Skin epidermis (tissue), 12 donors: Measurements from ENCODE around the gene ZER1.

Experiments used
- H3K27ac ChIP-seq, 21 experiments: fragments of 200-600 bp; sonication (generic) in 11 of 21; one replicate each; pipeline ENCODE4 v1.5.0; 2020; ENCODE audit warnings: mild to moderate bottlenecking in 3 of 21, inconsistent platforms in 2 of 21, moderate library complexity in 2 of 21
- H3K4me3 ChIP-seq, 7 experiments: fragments of 200-600 bp; sonication (generic) in 2 of 7; one replicate each; pipeline ENCODE4 v1.5.0; 2020; ENCODE audit warnings: inconsistent platforms in 2 of 7, mild to moderate bottlenecking in 2 of 7, moderate library complexity in 1 of 7

Gene ZER1

DNA sequence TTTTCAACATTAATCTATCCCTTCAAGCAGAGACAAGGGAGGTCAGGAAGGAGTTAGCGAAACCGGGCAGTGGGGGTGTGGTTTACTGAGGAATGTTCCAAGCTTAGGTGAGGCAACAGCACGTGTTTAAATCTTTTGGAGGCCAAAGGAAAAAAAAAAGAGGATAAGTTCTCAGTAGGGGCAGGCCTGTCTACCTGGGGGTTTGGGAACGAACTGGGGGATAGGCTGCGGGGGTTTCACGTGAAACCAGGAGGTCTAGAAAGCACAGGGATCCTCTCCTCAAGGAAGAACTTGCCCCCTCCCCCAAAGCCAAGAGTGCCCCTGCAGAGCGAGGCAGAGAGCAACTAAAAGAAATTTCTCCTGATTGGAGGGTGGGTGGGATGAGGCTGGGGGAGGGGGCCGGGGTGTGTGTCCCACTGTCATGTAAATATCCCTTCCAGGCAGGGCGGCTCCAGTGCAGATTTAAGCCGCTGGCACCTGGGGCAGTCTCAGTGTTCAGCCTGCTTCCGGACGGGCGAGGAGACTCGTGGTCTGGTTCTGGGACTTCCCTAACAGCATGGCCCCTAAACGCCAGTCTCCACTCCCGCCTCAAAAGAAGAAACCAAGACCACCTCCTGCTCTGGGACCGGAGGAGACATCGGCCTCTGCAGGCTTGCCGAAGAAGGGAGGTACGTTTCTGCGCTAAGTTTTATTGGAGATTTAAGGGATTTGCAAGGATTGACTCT lies 88.2 kb downstream of the ZER1 start:
- Histone ChIP-seq H3K27ac (peak overlapping the region; percentile 72 to 97 (median 88)), H3K4me3 (peak overlapping the region; percentile 39 to 70 (median 65))
